Measurements from ENCODE around the gene RNF217. TPM values are rescaled to one million over a fixed set of nuclear protein-coding genes. Genes with fewer than 3 reads are reported as not detected.

RNF217 gene
- total and polyA plus RNA-seq, 10 of the 15 experiments (the other 5 are each of a cell fraction or from before 2014, with no cell fraction given), result under 0.01 to 11.7 (median 0.04) TPM; not detected in 3

- Histone ChIP-seq H3K4me3 (no peak overlapping the region), H3K4me2 (ENCODE audit: control insufficient read depth, insufficient read depth) (no peak overlapping the region), H3K27me3 (replicated peaks in 1 of 2; ENCODE audit: control insufficient read depth in 2 of 2, insufficient read depth in 2 of 2, low read length in 1 of 2) (no peaks in the 10 kb centered on the region), H4K20me1 (ENCODE audit: control insufficient read depth, insufficient read depth) (no peaks in the 10 kb centered on the region), H3K4me1 (ENCODE audit: control insufficient read depth, insufficient read depth, low read length) (no peaks in the 10 kb centered on the region), H3K79me2 (ENCODE audit: control insufficient read depth, insufficient read depth, low read length) (no peaks in the 10 kb centered on the region), H3K27ac (ENCODE audit: control insufficient read depth, insufficient read depth) (no peak overlapping the region), H3K9ac (ENCODE audit: control insufficient read depth, insufficient read depth, low read length) (no peak overlapping the region), H3K36me3 (ENCODE audit: control insufficient read depth in 2 of 2, insufficient read depth in 2 of 2, low read length in 1 of 2) (no peaks in the 10 kb centered on the region), H3K9me3 (replicated peaks; ENCODE audit: control insufficient read depth, insufficient read depth, low read length) (no peaks in the 10 kb centered on the region), H2AFZ (ENCODE audit: control insufficient read depth, low read depth, low read length) (no peak overlapping the region)
- CTCF ChIA-PET, result no interaction called here
- 9% methylated on average over 4 of the region's 4 CpGs for WGBS (ENCODE audit: insufficient coverage, insufficient replicate concordance, low lambda C conversion rate, missing lambda C conversion rate)
- no TSS peak for BruUV-seq (replicated peaks)
- in situ Hi-C loops (cut with MboI) (no loop called here), intact Hi-C loops (cut with micrococcal nuclease; ENCODE audit: unreplicated experiment) (no loop called here)
- POLR2A ChIA-PET, result no interaction called here
- DNase-seq (ENCODE audit: low read depth, low spot score), result no peak
- FAIRE-seq, result no peak
- RAD21 ChIA-PET (ENCODE audit: unreplicated experiment), result no interaction called here
- ATAC-seq, result no peak
- SMC1A ChIA-PET (ENCODE audit: uncharacterized antibody, unreplicated experiment), result interaction anchor here (1.4 kb wide), 1 partner anchor 15 kb away, joined by 3 read pairs; no protein-coding TSS in a partner anchor
- TF ChIP-seq CTCF (IDR thresholded peaks at IDR 0.05 in 2 of 3, conservative IDR thresholded peaks at IDR 0.05 in 1 of 3; ENCODE audit: control insufficient read depth in 2 of 3, extremely low read depth in 1 of 3, insufficient read depth in 1 of 3, low read depth in 3 of 3, low read length in 3 of 3) (no peak), IRF4 (IDR thresholded peaks at IDR 0.05; ENCODE audit: low read depth, low read length) (no peak), GATAD2B (conservative IDR thresholded peaks at IDR 0.05; ENCODE audit: low read depth) (no peak), MYC (IDR thresholded peaks at IDR 0.05; ENCODE audit: insufficient read depth, insufficient read length, insufficient replicate concordance, low read length, severe bottlenecking) (no peak), USF2 (IDR thresholded peaks at IDR 0.05; ENCODE audit: borderline replicate concordance, low read depth, low read length) (no peak), ZBTB11 (CRISPR knock-in tag; IDR thresholded peaks at IDR 0.05) (no peak), MEF2B (IDR thresholded peaks at IDR 0.05; ENCODE audit: partially characterized antibody, poor library complexity, severe bottlenecking) (no peak), BCL11A (IDR thresholded peaks at IDR 0.05; ENCODE audit: low read depth, low read length) (no peak), IRF3 (IDR thresholded peaks at IDR 0.05) (no peak), ZNF207 (IDR thresholded peaks at IDR 0.05; ENCODE audit: borderline replicate concordance) (no peak), HCFC1 (IDR thresholded peaks at IDR 0.05; ENCODE audit: low read length) (no peak), FOXK2 (IDR thresholded peaks at IDR 0.05) (no peak)
Observed at GRCh38 chr6:125020385-125020784, 58.1 kb downstream of the RNF217 start.
